Left renal cortex interstitium (tissue), 4 donors: Measurements from ENCODE around the gene ACSS1. TPM values are rescaled to one million over a fixed set of nuclear protein-coding genes. Genes with fewer than 3 reads are reported as not detected.
A peak's percentile ranks its signal among the peaks of the same experiment; 100 is the strongest.

ENCODE experiments used
- DNase-seq, 4 donors: peaks; one replicate each; pipeline ENCODE4 v3.0.0-alpha.2; 2013; ENCODE audit warnings: low read depth in 4 of 4, low spot score in 2 of 4, missing footprints in 1 of 4
- polyA plus RNA-seq, 4 donors: library from polyadenylated mRNA; unstranded; fragments of 120-200 nt; gene quantifications; one replicate each; pipeline ENCODE4 v1.2.1, GENCODE V29; 2013; ENCODE audit not compliant: insufficient read length in 4 of 4

Gene ACSS1
- polyA plus RNA-seq, 4 donors = 29.8 to 35.0 (median 32.4) TPM

DNA sequence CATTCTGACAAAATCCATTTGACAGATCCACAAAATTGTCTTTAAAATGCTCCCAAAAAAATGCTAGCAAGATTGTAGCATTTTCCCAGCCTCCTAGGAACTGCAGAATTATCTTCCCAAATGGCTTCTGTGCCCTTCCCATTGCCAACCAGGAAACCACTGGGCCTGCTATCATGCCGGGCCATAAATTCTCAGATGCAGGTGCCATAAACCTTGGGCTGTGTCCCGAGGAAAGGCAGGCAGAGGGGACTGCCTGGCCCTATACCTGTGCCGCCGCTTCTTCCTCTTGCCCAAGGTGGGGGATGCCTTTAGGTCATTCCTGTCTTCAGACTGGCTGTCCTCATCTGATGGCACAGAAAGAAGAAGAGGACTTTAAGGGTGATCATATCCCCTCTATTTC, 21.2 kb upstream of the ACSS1 start:
- DNase-seq = no peak

GRCh38 chr20:25078662-25079061, 20.7 kb upstream of the ACSS1 start:
- no peak for DNase-seq

- no peak for DNase-seq
Observed at GRCh38 chr20:25077610-25078169, 19.8 kb upstream of the ACSS1 start.

DNA sequence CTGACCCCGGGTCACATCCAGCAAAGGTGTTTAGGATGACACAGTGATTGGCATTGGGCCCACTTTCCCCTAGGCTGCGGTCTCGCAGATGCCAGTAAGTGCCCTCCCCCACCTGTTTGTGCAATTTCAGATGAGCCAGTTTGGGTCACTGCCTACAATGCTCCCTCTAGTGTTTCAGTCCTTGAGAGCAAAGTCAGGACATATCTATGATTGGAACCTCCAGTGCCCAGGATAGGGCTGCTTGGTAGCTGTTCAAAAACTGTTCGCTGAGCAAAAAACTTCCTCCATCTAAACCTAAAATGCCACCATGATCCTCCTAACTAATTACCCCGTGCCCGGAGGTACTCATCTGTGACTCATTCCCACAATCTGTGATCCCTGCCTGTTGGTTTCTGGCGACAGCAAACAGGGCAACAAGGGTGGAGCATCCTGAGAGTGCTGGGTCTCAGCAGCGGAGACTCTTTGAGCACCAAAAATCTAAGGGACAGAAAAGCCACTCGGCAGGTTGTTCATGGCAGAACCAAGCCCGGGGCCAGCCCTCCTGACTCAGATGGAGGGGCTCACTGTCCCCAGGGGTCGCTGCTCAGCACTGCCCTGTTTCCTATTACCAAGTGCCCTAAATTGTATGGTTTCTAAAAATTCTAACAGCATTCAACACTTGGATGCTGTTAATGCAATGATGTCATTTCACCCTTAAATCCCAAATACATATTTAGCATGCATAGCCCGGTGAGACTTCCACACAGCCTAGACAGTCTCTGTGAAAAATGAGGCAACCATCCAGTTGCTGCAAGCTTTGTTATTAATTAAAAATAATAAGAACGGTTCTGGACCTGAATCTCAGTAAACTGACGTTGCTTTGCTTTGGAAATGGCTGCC, 19.0 kb upstream of the ACSS1 start:
- no peak for DNase-seq

DNA sequence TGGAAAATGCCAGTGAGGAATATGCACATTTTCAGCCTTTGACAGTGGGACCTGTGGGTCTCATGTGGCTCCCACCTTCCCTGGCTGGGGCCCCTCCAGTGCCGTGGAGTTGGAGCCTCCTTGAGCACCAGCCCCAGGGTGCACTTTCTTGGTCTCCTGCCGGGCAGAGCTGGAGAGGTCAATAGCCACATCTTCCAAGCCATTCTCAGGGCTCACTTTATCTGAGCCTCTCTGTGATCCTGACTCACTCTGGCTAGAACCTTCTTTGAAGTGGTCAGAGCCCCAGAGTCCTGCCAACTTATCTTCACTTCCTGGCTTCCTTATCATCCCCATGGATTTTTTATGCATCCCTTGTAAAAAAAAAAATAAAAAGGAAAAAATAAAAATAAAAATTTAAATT, 18.3 kb upstream of the ACSS1 start:
- DNase-seq = no peak

- no peak for DNase-seq
Observed at GRCh38 chr20:25073544-25073943, 15.6 kb upstream of the ACSS1 start.

- no peak for DNase-seq
Observed at GRCh38 chr20:25072226-25072811, 14.4 kb upstream of the ACSS1 start.

GRCh38 chr20:25071734-25072133, 13.8 kb upstream of the ACSS1 start:
- DNase-seq = no peak

DNA sequence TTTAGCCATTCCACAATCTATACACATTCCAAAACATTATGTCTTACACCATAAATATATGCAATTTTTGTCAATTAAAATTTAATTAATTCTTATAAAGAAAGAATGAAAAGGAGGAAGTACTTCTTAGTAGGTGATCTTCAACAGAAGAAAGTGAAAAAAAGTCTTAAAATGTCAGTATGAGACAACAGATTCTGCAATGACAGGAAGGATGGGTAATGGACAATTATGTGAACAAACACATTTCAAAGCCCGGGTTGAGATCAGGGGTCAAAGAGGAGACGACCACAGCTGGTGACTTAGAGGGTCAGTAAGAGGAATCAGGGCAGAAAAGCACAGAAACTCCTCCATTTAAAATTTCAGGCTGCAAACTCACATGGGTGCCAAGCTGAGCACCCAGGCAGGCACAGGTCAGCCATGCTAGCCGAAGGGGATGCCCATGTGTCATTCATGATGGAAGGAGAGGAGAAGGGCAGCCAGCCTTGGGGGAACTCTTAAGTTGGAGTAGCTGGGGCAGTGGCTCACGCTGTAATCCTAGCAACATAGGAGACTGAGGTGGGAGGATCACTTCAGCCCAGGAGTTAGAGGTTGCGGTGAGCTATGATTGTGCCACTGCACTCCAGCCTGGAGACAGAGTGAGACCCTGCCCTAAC, 13.0 kb upstream of the ACSS1 start:
- no peak for DNase-seq

- no peak for DNase-seq
Observed at GRCh38 chr20:25067102-25067987, 9.4 kb upstream of the ACSS1 start.

DNA sequence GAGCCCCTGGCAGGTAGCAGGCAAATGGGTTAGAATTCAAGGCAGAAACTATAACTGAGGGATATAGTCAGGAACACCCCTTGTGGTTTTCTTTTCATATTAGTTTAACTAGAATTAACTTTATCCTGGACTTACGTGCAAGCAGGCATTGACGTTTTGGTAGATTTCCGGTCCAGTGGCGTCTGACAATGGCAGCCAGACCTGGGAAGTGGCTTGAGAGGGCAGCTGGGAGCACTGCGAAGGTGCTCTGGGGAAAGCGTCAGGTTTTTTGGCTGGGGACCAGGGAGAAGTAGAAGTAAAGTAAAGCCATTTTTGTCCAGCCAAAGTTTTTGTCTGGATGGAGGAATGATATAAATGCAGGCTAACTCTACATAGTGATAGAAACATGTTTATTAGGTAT, 8.4 kb upstream of the ACSS1 start:
- no peak for DNase-seq

DNA sequence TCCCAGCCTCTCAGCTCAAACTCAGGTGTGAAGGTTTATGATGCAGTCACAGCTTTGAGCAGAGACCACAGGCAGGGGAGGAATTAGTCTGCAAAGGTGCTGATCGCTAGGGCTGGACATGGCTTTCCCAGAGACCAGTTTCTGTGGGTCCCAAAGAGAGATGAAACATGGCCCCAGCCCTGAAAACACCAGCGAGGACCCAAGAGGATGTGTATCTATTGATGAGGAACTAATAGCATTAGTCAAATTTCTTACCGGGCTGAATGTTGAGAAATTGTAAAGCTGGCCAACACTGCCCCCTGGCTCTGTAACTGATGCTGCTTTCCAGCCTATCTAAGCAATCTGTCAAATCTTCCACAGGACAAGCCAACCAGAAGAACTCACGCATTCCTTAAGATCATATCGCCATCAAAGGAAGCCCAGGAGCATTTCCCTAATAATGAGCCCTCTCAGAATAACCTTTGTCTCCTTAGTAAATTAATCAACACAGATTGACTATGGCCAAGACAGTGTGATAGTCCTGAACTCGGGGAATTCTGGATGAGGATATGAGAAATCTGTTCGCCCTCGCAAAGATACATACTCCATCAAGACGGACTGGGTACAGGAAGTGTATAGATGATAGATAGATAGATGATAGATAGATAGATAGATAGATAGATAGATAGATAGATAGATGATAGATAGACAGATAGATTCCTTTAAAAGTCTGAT, 7.8 kb upstream of the ACSS1 start:
- DNase-seq = peak in 1 of 4 donors; percentile 49

GRCh38 chr20:25065072-25065624, 7.2 kb upstream of the ACSS1 start:
- DNase-seq = no peak

DNA sequence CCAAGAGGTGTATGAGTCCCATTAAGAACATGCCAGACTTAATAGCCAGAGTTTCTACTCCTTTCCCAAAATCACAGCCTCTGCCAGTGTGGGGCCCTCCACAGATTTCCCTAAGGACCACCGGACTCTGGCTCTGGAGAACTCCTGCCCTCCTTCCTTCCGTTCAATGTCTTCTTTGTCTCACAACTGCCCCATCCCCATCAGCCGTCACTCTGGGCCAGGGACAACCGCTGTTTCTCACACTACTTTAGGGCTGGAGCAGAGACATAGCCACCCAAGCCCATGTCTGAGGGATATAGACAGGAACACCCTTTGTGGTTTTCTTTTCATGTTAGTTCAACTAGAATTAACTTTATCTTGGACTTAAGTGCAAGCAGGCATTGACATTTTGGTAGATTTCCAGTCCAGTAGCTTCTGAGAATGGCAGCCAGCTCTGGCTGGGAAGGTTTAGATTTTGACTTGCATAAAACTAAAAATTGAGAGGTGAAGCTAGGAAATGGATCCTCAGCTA, 6.7 kb upstream of the ACSS1 start:
- DNase-seq = no peak

DNA sequence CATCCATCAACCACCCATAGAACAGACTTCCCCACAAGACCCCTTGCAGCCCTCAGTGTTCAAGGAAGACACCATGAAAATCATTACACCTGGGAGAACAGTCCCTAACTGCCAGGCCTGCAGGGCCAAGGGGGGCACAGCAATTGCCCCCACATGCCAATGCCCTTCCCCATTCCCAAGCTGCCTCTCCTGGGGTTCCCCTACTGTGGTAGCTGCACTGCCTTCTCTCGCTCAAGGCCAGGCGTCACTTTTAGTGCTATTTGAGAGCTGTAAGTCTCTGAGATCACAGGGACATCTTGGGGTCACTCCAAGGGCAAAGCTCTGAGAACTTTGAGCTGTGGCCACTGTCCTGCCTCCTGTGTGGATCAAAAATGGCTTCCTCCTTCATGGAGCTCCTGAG, 6.0 kb upstream of the ACSS1 start:
- DNase-seq = no peak

- DNase-seq = no peak
Observed at GRCh38 chr20:25063546-25063945, 5.6 kb upstream of the ACSS1 start.

- DNase-seq = no peak
Observed at GRCh38 chr20:25062841-25063240, 4.9 kb upstream of the ACSS1 start.

DNA sequence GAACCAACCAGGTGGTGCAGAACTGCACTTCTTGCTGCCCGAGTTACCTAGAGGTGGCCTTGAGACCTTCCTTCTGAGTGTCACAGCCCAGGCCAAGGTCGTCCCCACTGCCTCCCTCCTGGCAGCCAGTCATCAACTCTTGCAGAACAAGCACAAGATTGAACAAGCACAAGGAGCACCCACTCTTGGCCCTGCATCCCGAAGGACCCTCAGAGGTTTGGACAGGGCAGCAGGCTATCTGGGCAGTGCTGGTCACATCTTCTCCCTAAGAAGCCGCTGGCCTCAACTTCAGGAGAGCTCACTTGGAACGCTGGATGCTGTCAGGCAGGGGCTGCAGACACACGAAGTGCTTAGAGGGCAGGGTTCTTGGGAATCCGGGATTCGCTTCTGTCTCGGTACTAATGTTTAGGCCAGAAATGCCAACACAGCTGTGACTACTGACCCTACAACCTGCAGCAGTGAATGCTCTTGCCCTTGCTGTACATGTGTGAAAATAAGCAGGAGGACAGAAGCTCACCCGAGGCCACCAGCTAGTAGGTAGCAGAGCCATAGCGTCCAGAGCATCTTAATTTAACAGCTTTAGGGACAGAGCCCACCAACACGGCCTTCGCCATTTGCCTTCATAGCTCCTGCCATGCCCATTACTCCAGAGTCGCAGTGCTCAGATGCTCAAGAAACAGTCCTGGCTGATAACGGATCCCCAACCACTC, 4.0 kb upstream of the ACSS1 start:
- DNase-seq = no peak
